OCI-LY7 (cell line): ENCODE results near the gene MARK4.

Experiments used
- EZH2phosphoT487 ChIP-seq: fragments of 200-600 bp; sonication (generic); IDR thresholded peaks from 2 replicates; pipeline ENCODE4 v1.6.1; 2018; ENCODE audit warnings: low read depth, borderline replicate concordance, mild to moderate bottlenecking, mixed run types, antibody characterized with exemption, low read length, moderate library complexity, mixed read lengths
- TF ChIP-seq, protein P1 (sequence below): fragments of 200-600 bp; sonication (generic); conservative IDR thresholded peaks from 2 replicates; pipeline ENCODE4 v1.5.1; 2014; ENCODE audit warnings: mild to moderate bottlenecking, antibody characterized with exemption, low read length, moderate library complexity, mixed read lengths

DNA sequence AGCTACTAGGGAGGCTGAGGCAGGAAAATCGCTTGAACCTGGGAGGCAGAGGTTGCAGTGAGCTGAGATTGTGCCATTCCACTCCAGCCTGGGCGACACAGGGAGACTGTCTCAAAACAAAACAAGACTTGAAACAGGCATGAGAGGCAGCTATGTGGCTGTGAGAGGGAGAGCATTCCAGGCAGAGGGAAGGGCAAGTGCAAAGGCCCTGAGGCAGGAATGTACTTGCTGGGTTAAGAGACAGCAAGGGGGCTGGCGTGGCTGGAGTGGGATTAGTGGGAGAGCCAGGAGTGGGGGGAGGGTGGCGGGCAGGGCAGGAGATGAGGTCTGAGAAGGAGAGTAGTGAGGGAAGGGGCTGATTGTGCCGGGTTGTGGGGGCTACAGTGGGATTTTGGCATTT, 27.2 kb upstream of the MARK4 start:
- TF ChIP-seq, protein P1, sequence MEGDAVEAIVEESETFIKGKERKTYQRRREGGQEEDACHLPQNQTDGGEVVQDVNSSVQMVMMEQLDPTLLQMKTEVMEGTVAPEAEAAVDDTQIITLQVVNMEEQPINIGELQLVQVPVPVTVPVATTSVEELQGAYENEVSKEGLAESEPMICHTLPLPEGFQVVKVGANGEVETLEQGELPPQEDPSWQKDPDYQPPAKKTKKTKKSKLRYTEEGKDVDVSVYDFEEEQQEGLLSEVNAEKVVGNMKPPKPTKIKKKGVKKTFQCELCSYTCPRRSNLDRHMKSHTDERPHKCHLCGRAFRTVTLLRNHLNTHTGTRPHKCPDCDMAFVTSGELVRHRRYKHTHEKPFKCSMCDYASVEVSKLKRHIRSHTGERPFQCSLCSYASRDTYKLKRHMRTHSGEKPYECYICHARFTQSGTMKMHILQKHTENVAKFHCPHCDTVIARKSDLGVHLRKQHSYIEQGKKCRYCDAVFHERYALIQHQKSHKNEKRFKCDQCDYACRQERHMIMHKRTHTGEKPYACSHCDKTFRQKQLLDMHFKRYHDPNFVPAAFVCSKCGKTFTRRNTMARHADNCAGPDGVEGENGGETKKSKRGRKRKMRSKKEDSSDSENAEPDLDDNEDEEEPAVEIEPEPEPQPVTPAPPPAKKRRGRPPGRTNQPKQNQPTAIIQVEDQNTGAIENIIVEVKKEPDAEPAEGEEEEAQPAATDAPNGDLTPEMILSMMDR, result no peak
- TF ChIP-seq EZH2phosphoT487, result no peak
